Spleen (tissue), 7 donors: ENCODE measurements around the gene CLEC16A.

Source experiments
- POLR2A ChIP-seq, 3 donors: fragments of 450-650 bp; IDR thresholded peaks; one replicate each; pipeline ENCODE4 v1.5.1; 2017; ENCODE audit warnings: antibody characterized with exemption in 3 of 3, mild to moderate bottlenecking in 1 of 3
- POLR2AphosphoS5 ChIP-seq, 3 donors: sonication (generic); formaldehyde crosslinking; IDR thresholded peaks; one replicate each; pipeline ENCODE4 v1.5.1; 2017; ENCODE audit warnings: antibody characterized with exemption in 3 of 3
- TF ChIP-seq, protein P1 (sequence below), 11 experiments: fragments of 200-600 bp in 7 of 11; fragments of 450-650 bp in 4 of 11; sonication (generic) in 4 of 11; IDR thresholded peaks in 8 of 11; conservative IDR thresholded peaks in 3 of 11; 1 replicate in 7 of 11; 2 replicates in 4 of 11; pipeline versions ENCODE4 v1.4.0 to v1.8.0; 2016 to 2021; ENCODE audit warnings: antibody characterized with exemption in 11 of 11, inconsistent platforms in 4 of 11, mild to moderate bottlenecking in 1 of 11
- donor health status: DM: no; HTN: no; CAD: no; lungs with moderate emphysema.
- donor health status: DM: no; HTN: no; CAD: no.
- donor health status: DM: no; HTN: no; CAD: no.

DNA sequence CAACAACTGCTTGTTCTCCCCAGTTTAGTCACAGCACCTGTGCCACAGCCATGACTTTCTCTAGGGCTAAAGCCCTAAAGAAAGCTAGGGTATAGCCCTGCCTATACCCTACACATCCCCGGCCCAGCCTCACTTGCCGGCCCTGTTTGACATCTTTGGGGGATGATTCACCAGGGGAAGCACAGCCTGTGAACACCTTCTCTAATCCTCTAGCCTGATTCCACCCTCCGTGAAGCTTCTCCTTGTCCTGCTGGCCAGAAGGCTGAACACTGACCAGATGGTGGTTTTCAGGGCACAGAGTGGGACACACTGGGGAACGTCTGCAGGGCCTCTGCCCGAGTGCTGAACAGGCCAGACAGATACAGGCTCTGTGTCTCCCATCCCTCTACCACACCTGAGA is 6.0 kb downstream of the CLEC16A start:
- TF ChIP-seq, protein P1, sequence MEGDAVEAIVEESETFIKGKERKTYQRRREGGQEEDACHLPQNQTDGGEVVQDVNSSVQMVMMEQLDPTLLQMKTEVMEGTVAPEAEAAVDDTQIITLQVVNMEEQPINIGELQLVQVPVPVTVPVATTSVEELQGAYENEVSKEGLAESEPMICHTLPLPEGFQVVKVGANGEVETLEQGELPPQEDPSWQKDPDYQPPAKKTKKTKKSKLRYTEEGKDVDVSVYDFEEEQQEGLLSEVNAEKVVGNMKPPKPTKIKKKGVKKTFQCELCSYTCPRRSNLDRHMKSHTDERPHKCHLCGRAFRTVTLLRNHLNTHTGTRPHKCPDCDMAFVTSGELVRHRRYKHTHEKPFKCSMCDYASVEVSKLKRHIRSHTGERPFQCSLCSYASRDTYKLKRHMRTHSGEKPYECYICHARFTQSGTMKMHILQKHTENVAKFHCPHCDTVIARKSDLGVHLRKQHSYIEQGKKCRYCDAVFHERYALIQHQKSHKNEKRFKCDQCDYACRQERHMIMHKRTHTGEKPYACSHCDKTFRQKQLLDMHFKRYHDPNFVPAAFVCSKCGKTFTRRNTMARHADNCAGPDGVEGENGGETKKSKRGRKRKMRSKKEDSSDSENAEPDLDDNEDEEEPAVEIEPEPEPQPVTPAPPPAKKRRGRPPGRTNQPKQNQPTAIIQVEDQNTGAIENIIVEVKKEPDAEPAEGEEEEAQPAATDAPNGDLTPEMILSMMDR (IDR thresholded peaks at IDR 0.05 in 8 of 11, conservative IDR thresholded peaks at IDR 0.05 in 3 of 11): no peak
- TF ChIP-seq POLR2A (IDR thresholded peaks at IDR 0.05): no peak
- no peak for TF ChIP-seq POLR2AphosphoS5 (IDR thresholded peaks at IDR 0.05)
